ENCODE results near the gene CCDC124. TPM values are rescaled to one million over a fixed set of nuclear protein-coding genes. Genes with fewer than 3 reads are reported as not detected.

Gene CCDC124
- total and polyA plus RNA-seq, 2 experiments from 2014 or later, result 103 to 200 TPM

- Histone ChIP-seq H3K4me1 (ENCODE audit: low read depth) (peaks cover 4% of the 10 kb centered on the region), H3K27me3 (no peaks in the 10 kb centered on the region), H3K4me3 (no peak overlapping the region), H3K27ac (no peak overlapping the region), H3K9me3 (ENCODE audit: low read depth) (no peaks in the 10 kb centered on the region), H3K36me3 (no peaks in the 10 kb centered on the region)
- no peak for DNase-seq (ENCODE audit: low read depth in 1 of 2, low spot score in 1 of 2)
- no peak for TF ChIP-seq CTCF (IDR thresholded peaks at IDR 0.05; ENCODE audit: low read depth, low read length)
Measured at GRCh38 chr19:17965370-17966128, 32.7 kb downstream of the CCDC124 start.

GRCh38 chr19:17966129-17966483 lies 33.3 kb downstream of the CCDC124 start:
- no peak overlapping the region for H3K4me3 ChIP-seq
- no peaks in the 10 kb centered on the region for H3K9me3 ChIP-seq (ENCODE audit: low read depth)
- no peak for DNase-seq (ENCODE audit: low read depth in 1 of 2, low spot score in 1 of 2)
- no peak for TF ChIP-seq CTCF (IDR thresholded peaks at IDR 0.05; ENCODE audit: low read depth, low read length)
- H3K36me3 ChIP-seq, result no peaks in the 10 kb centered on the region
- H3K27me3 ChIP-seq, result no peaks in the 10 kb centered on the region
- peaks cover 4% of the 10 kb centered on the region for H3K4me1 ChIP-seq (ENCODE audit: low read depth)
- H3K27ac ChIP-seq, result no peak overlapping the region

GRCh38 chr19:17966550-17967256 lies 33.9 kb downstream of the CCDC124 start, which contains the start of gene KCNN1:
Gene KCNN1, plus strand, starts transcription at chr19:17967107. Its CDS starts 6,782 bp downstream, at chr19:17973889.
- H3K4me3 ChIP-seq, result peak within 1 kb of the TSS; percentile 26

GRCh38 chr19:17967257-17968051 lies 34.6 kb downstream of the CCDC124 start:
- no peak overlapping the region for H3K27ac ChIP-seq
- H3K27me3 ChIP-seq, result no peaks in the 10 kb centered on the region
- peak overlapping the region; percentile 26 for H3K4me3 ChIP-seq
- no peak for TF ChIP-seq CTCF (IDR thresholded peaks at IDR 0.05; ENCODE audit: low read depth, low read length)
- no peaks in the 10 kb centered on the region for H3K9me3 ChIP-seq (ENCODE audit: low read depth)
- H3K36me3 ChIP-seq, result no peaks in the 10 kb centered on the region
- DNase-seq (ENCODE audit: low read depth in 1 of 2, low spot score in 1 of 2), result no peak
- H3K4me1 ChIP-seq (ENCODE audit: low read depth), result peaks cover 4% of the 10 kb centered on the region

More at GRCh38 chr19:17966550-17967256, 33.9 kb downstream of the CCDC124 start, which contains the start of gene KCNN1:
- Histone ChIP-seq H3K9me3 (ENCODE audit: low read depth) (no peaks in the 10 kb centered on the region), H3K27me3 (no peaks in the 10 kb centered on the region), H3K27ac (no peak within 1 kb of the TSS), H3K4me1 (ENCODE audit: low read depth) (peaks cover 4% of the 10 kb centered on the region), H3K36me3 (no peaks in the 10 kb centered on the region)
- peak in 1 of 2 donors; percentile 66 for DNase-seq (ENCODE audit: low read depth in 1 of 2, low spot score in 1 of 2)
- no peak for TF ChIP-seq CTCF (IDR thresholded peaks at IDR 0.05; ENCODE audit: low read depth, low read length)

GRCh38 chr19:17968362-17968761 lies 35.5 kb downstream of the CCDC124 start:
- no peaks in the 10 kb centered on the region for H3K27me3 ChIP-seq
- no peaks in the 10 kb centered on the region for H3K9me3 ChIP-seq (ENCODE audit: low read depth)
- H3K36me3 ChIP-seq, result no peaks in the 10 kb centered on the region
- DNase-seq (ENCODE audit: low read depth in 1 of 2, low spot score in 1 of 2), result no peak
- no peak overlapping the region for H3K4me3 ChIP-seq
- peaks cover 4% of the 10 kb centered on the region for H3K4me1 ChIP-seq (ENCODE audit: low read depth)
- TF ChIP-seq CTCF (IDR thresholded peaks at IDR 0.05; ENCODE audit: low read depth, low read length), result no peak
- H3K27ac ChIP-seq, result no peak overlapping the region
